ENCODE data around the gene CDH20.

Gene CDH20

GRCh38 chr18:61340148-61340547 lies 6.9 kb downstream of the CDH20 start:
- H3K4me3 ChIP-seq (ENCODE audit: low read depth, low read length) = no peak overlapping the region
- no peak for DNase-seq (ENCODE audit: low read depth)
- no peak for TF ChIP-seq POLR2A (IDR thresholded peaks at IDR 0.05; ENCODE audit: extremely low read depth, insufficient read length)
- no peak for TF ChIP-seq MYC (IDR thresholded peaks at IDR 0.05; ENCODE audit: low read depth, low read length)
- TF ChIP-seq MAX (IDR thresholded peaks at IDR 0.05; ENCODE audit: low read depth, low read length) = no peak
- TF ChIP-seq CTCF (IDR thresholded peaks at IDR 0.05; ENCODE audit: low read depth, low read length) = no peak

GRCh38 chr18:61348230-61348629 lies 15.0 kb downstream of the CDH20 start:
- H3K4me3 ChIP-seq (ENCODE audit: low read depth, low read length) = no peak overlapping the region
- TF ChIP-seq MYC (IDR thresholded peaks at IDR 0.05; ENCODE audit: low read depth, low read length) (no peak), POLR2A (IDR thresholded peaks at IDR 0.05; ENCODE audit: extremely low read depth, insufficient read length) (no peak), CTCF (IDR thresholded peaks at IDR 0.05; ENCODE audit: low read depth, low read length) (no peak), MAX (IDR thresholded peaks at IDR 0.05; ENCODE audit: low read depth, low read length) (no peak)
- no peak for DNase-seq (ENCODE audit: low read depth)

- H3K4me3 ChIP-seq (ENCODE audit: low read depth, low read length) = no peak overlapping the region
- no peak for DNase-seq (ENCODE audit: low read depth)
- TF ChIP-seq MYC (IDR thresholded peaks at IDR 0.05; ENCODE audit: low read depth, low read length) = no peak
- no peak for TF ChIP-seq CTCF (IDR thresholded peaks at IDR 0.05; ENCODE audit: low read depth, low read length)
- TF ChIP-seq MAX (IDR thresholded peaks at IDR 0.05; ENCODE audit: low read depth, low read length) = no peak
- TF ChIP-seq POLR2A (IDR thresholded peaks at IDR 0.05; ENCODE audit: extremely low read depth, insufficient read length) = no peak
Measured at GRCh38 chr18:61350578-61350977, 17.3 kb downstream of the CDH20 start.

GRCh38 chr18:61352059-61352458 lies 18.8 kb downstream of the CDH20 start:
- no peak for TF ChIP-seq POLR2A (IDR thresholded peaks at IDR 0.05; ENCODE audit: extremely low read depth, insufficient read length)
- TF ChIP-seq MYC (IDR thresholded peaks at IDR 0.05; ENCODE audit: low read depth, low read length) = no peak
- TF ChIP-seq CTCF (IDR thresholded peaks at IDR 0.05; ENCODE audit: low read depth, low read length) = no peak
- no peak for TF ChIP-seq MAX (IDR thresholded peaks at IDR 0.05; ENCODE audit: low read depth, low read length)
- no peak for DNase-seq (ENCODE audit: low read depth)

GRCh38 chr18:61352611-61353010 lies 19.4 kb downstream of the CDH20 start:
- no peak for DNase-seq (ENCODE audit: low read depth)
- no peak for TF ChIP-seq MYC (IDR thresholded peaks at IDR 0.05; ENCODE audit: low read depth, low read length)
- no peak for TF ChIP-seq CTCF (IDR thresholded peaks at IDR 0.05; ENCODE audit: low read depth, low read length)
- no peak for TF ChIP-seq POLR2A (IDR thresholded peaks at IDR 0.05; ENCODE audit: extremely low read depth, insufficient read length)
- no peak for TF ChIP-seq MAX (IDR thresholded peaks at IDR 0.05; ENCODE audit: low read depth, low read length)
- no peak overlapping the region for H3K4me3 ChIP-seq (ENCODE audit: low read depth, low read length)

More at GRCh38 chr18:61352059-61352458, 18.8 kb downstream of the CDH20 start:
- H3K4me3 ChIP-seq (ENCODE audit: low read depth, low read length) = no peak overlapping the region
